RWPE2 (cell line): ENCODE results near the gene POLR1B.
"Not testable (repeated sequence)": the region's sequence is repeated elsewhere in the genome, so short reads cannot be mapped to it uniquely, and the experiment has no call there.

Experiments used
- ATAC-seq: fragments of 200-7000 bp; cut with Tn5 transposase; 3 replicates; pipeline ENCODE4 v1.9.1; 2021; ENCODE audit warnings: low read depth
- DNase-seq: peaks from one replicate; pipeline ENCODE4 v3.0.0-alpha.2; 2020; ENCODE audit warnings: low spot score
- H3K27ac ChIP-seq: fragments of 450-650 bp; 2 replicates; pipeline ENCODE4 v1.5.1; 2017; ENCODE audit warnings: mild to moderate bottlenecking; ENCODE audit not compliant: poor library complexity, severe bottlenecking
- H3K27me3 ChIP-seq: fragments of 250-450 bp; sonication (Bioruptor Pico); 2 replicates; pipeline ENCODE4 v1.5.1; 2021; ENCODE audit warnings: mild to moderate bottlenecking, moderate library complexity; ENCODE audit not compliant: insufficient read depth, poor library complexity, severe bottlenecking
- H3K36me3 ChIP-seq: fragments of 250-450 bp; sonication (Bioruptor Pico); 2 replicates; pipeline ENCODE4 v1.5.1; 2020; ENCODE audit warnings: low read depth, mild to moderate bottlenecking, moderate library complexity
- H3K4me1 ChIP-seq: fragments of 250-450 bp; sonication (Bioruptor Pico); 2 replicates; pipeline ENCODE4 v1.5.1; 2021; ENCODE audit warnings: mild to moderate bottlenecking, moderate library complexity; ENCODE audit not compliant: insufficient read depth, poor library complexity, severe bottlenecking
- H3K4me3 ChIP-seq: fragments of 250-450 bp; sonication (Bioruptor Pico); 2 replicates; pipeline ENCODE4 v1.5.1; 2021; ENCODE audit warnings: mild to moderate bottlenecking, moderate library complexity; ENCODE audit not compliant: severe bottlenecking
- H3K9me3 ChIP-seq: fragments of 250-450 bp; sonication (Bioruptor Pico); 2 replicates; pipeline ENCODE4 v1.5.1; 2021; ENCODE audit warnings: mild to moderate bottlenecking, moderate library complexity; ENCODE audit not compliant: severe bottlenecking
- TF ChIP-seq, protein P1 (sequence below): fragments of 450-650 bp; IDR thresholded peaks from one replicate; pipeline ENCODE4 v1.5.1; 2017; ENCODE audit warnings: mild to moderate bottlenecking, moderate library complexity; ENCODE audit not compliant: poor library complexity, severe bottlenecking

The POLR1B gene

DNA sequence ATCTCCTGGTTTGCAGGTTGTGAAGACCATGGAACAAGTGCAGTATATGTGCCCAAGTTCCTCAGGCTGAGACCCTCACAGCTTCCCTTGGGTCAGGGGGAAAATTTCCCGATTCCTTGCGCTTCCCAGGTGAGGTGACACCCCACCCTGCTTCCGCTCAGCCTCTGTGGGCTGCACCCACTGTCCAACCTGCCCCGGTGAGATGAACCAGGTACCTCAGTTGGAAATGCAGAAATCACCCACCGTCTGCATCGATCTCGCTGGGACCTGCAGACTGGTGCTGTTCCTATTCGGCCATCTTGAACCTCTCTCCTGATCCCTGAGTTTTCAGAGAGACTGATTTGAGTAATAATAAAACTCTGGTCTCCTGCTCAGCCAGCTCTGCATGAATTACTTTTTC is 72.8 kb downstream of the POLR1B start:
- DNase-seq: no peak

DNA sequence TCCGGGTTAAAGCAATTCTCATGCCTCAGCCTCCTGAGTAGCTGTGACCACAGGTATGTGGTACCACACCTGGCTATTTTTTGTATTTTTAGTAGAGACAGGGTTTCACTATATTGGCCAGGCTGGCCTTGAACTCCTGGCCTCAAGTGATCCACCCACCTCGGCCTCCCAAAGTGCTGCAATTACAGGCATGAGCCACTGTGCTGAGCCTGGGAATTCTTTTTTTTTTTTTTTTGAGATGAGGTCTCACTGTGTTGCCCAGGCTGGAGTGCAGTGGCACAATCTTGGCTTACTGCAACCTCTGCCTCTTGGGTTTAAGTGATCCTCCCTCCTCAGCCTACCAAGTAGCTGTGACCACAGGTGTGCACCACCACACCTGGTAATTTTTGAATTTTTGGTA is 73.5 kb downstream of the POLR1B start:
- not testable (repeated sequence) for DNase-seq, H3K4me1 ChIP-seq, H3K27ac ChIP-seq, ATAC-seq, H3K4me3 ChIP-seq, H3K36me3 ChIP-seq, H3K9me3 ChIP-seq, H3K27me3 ChIP-seq

More for the DNA sequence above, 72.8 kb downstream of the POLR1B start:
- Histone ChIP-seq H3K27ac (no peak overlapping the region), H3K36me3 (no peaks in the 10 kb centered on the region), H3K4me3 (no peak overlapping the region), H3K4me1 (no peaks in the 10 kb centered on the region), H3K27me3 (no peaks in the 10 kb centered on the region), H3K9me3 (no peaks in the 10 kb centered on the region)
- TF ChIP-seq, protein P1, sequence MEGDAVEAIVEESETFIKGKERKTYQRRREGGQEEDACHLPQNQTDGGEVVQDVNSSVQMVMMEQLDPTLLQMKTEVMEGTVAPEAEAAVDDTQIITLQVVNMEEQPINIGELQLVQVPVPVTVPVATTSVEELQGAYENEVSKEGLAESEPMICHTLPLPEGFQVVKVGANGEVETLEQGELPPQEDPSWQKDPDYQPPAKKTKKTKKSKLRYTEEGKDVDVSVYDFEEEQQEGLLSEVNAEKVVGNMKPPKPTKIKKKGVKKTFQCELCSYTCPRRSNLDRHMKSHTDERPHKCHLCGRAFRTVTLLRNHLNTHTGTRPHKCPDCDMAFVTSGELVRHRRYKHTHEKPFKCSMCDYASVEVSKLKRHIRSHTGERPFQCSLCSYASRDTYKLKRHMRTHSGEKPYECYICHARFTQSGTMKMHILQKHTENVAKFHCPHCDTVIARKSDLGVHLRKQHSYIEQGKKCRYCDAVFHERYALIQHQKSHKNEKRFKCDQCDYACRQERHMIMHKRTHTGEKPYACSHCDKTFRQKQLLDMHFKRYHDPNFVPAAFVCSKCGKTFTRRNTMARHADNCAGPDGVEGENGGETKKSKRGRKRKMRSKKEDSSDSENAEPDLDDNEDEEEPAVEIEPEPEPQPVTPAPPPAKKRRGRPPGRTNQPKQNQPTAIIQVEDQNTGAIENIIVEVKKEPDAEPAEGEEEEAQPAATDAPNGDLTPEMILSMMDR: no peak
- no peak for ATAC-seq

DNA sequence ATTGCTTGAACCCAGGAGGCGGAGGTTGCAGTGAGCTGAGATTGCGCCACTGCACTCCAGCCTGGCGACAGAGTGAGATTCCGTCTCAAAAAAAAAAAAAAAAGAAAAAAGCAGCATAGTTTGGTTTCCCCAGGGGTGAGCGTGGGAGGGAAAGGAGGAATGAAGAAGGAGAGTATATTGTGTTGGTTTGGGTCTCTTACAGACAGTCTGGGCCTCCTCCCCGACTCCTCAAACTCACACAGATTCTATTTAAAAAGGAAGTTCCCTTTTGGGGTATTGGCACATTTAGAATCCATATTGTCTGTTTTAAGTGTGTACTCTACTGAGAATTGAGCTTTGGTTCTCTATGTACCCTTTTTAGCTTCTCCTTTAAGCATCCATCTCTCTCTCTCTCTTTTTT is 76.1 kb downstream of the POLR1B start:
- ATAC-seq: no peak
- no peak for DNase-seq

GRCh38 chr2:112621790-112622527 is 79.7 kb downstream of the POLR1B start:
- Histone ChIP-seq H3K4me3 (no peak overlapping the region), H3K27ac (peak overlapping the region; percentile 99), H3K27me3 (no peaks in the 10 kb centered on the region), H3K36me3 (no peaks in the 10 kb centered on the region), H3K9me3 (no peaks in the 10 kb centered on the region), H3K4me1 (peaks cover 50% of the 10 kb centered on the region)
- ATAC-seq (no peak), DNase-seq (no peak)
- TF ChIP-seq, protein P1: no peak

More for the DNA sequence above, 76.1 kb downstream of the POLR1B start:
- TF ChIP-seq, protein P1: no peak
- H3K36me3 ChIP-seq: no peaks in the 10 kb centered on the region
- H3K4me1 ChIP-seq: peaks cover 15% of the 10 kb centered on the region
- no peaks in the 10 kb centered on the region for H3K9me3 ChIP-seq
- no peaks in the 10 kb centered on the region for H3K27me3 ChIP-seq
- no peak overlapping the region for H3K4me3 ChIP-seq
- H3K27ac ChIP-seq: no peak overlapping the region

GRCh38 chr2:112622528-112622849 is 80.2 kb downstream of the POLR1B start:
- TF ChIP-seq, protein P1: no peak
- Histone ChIP-seq H3K27me3 (no peaks in the 10 kb centered on the region), H3K36me3 (no peaks in the 10 kb centered on the region), H3K9me3 (no peaks in the 10 kb centered on the region), H3K27ac (peak overlapping the region; percentile 99), H3K4me1 (peaks cover 54% of the 10 kb centered on the region), H3K4me3 (no peak overlapping the region)
- DNase-seq: no peak
- ATAC-seq: peak; percentile 32
